GM18526 (cell line): Measurements from ENCODE around the gene S1PR4.

ENCODE experiments used
- POLR2A ChIP-seq: IDR thresholded peaks from 3 replicates; pipeline ENCODE4 v1.6.1; 2011; ENCODE audit not compliant: insufficient read length; ENCODE audit errors: extremely low read depth

S1PR4 gene

GRCh38 chr19:3211191-3211590 lies 32.6 kb downstream of the S1PR4 start:
- no peak for TF ChIP-seq POLR2A

DNA sequence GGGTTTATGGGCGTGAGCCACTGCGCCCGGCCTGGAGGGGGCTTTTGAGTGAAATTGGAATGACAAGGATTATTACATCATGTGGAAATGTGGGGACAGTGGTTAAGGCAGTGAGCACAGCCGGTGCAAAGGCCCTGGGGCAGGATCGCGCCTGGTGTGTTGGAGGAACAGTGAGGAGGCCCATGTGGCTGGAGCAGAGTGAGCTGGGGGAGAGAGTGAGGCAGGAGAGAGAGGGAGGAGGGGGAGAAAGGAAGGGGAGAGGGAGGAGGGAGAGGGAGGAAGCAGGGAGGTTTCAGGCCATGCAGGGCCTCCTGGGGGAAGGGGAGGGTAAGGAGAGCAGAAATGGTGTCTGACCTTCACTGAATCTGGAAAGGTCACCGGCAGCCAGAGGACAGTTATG lies 34.6 kb downstream of the S1PR4 start:
- no peak for TF ChIP-seq POLR2A

- no peak for TF ChIP-seq POLR2A
Observed at GRCh38 chr19:3216874-3217273, 38.3 kb downstream of the S1PR4 start.

DNA sequence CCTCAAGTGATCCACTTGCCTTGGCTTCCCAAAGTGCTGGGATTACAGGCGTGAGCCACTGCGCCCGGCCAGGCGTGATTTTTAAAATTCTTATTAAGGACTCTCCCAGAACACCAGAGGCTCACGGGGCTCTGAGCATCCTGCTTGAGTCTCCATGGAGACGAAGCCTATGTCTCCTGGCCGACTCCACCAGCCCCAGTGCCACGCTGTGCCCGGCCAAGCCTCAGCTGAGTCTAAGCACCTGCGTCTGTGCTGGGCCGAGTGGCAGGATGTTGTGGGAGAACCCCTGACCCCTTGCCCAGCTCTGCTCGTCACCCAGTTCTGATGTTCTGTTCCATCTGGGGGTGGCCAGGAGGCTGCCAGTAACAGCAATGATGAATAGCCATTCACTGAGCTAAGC lies 42.0 kb downstream of the S1PR4 start:
- no peak for TF ChIP-seq POLR2A

GRCh38 chr19:3222709-3223108 lies 44.1 kb downstream of the S1PR4 start:
- TF ChIP-seq POLR2A = no peak

DNA sequence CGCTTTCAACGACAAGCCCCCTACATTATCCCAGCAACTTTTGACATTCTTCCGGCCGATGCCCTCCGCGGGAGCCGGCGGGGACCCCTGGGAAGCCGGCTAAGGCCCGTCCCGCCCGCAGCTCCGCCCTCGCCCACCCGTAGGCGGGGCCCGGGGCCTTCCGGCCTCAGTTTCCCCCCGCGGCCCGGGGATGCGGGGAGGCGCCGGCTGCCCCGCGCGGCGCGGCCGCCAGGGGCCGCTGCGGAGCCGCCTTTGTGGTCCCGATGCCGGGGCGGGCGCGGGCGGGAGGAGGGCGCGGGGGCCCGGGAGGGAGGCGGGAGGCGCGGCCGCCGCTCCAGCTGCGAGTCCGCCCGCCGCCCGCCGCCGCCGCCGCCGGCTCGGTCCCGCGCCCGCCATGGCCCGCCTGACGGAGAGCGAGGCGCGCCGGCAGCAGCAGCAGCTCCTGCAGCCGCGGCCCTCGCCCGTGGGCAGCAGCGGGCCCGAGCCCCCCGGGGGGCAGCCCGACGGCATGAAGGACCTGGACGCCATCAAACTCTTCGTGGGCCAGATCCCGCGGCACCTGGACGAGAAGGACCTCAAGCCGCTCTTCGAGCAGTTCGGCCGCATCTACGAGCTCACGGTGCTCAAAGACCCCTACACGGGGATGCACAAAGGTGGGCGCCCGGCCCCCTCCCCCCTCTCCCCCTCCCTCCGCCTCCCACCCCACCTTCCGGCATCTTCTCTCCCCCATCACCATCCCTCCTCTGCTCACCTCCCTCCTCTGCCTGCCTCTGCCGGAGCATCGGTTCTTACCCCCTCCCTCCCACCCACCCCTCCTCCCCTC lies 46.0 kb downstream of the S1PR4 start, which contains the start of gene CELF5:
CELF5 (plus strand) TSS at position 316 of the 823 bp plus-strand sequence; CDS start at position 395, 79 bp downstream.
- no peak for TF ChIP-seq POLR2A

- TF ChIP-seq POLR2A = no peak
Observed at GRCh38 chr19:3225169-3225485, 46.6 kb downstream of the S1PR4 start.

- TF ChIP-seq POLR2A = no peak
Observed at GRCh38 chr19:3225677-3226093, 47.1 kb downstream of the S1PR4 start.

- no peak for TF ChIP-seq POLR2A
Observed at GRCh38 chr19:3227054-3227626, 48.6 kb downstream of the S1PR4 start.

GRCh38 chr19:3229346-3229743 lies 50.8 kb downstream of the S1PR4 start:
- TF ChIP-seq POLR2A = no peak
